Naive thymus-derived CD4-positive, alpha-beta T cell (primary cell): ENCODE measurements around the gene MMP23B. TPM values are rescaled to one million over a fixed set of nuclear protein-coding genes. Genes with fewer than 3 reads are reported as not detected.
"Not testable (repeated sequence)": the region's sequence is repeated elsewhere in the genome, so short reads cannot be mapped to it uniquely, and the experiment has no call there.

Experiments
- ATAC-seq: fragments of 150-1000 bp; cut with Tn5 transposase; 2 replicates; pipeline ENCODE4 v1.10.0; 2021; ENCODE audit warnings: mild to moderate bottlenecking, moderate library complexity
- CTCF ChIA-PET: fragments of 350-600 bp; sonication (Branson Sonifier 250); formaldehyde crosslinking; loops from one replicate; lab custom pipeline; 2021; ENCODE audit warnings: antibody characterized with exemption; lab: Charles Lee
- POLR2A ChIA-PET: fragments of 350-600 bp; sonication (Branson Sonifier 250); formaldehyde crosslinking; loops from one replicate; lab custom pipeline; 2021; ENCODE audit warnings: antibody characterized with exemption, inconsistent platforms; lab: Charles Lee
- DNase-seq, 9 donors: peaks; one replicate each; pipeline versions ENCODE4 v3.0.0 to v3.0.0-alpha.2; 2020 to 2022; ENCODE audit warnings: mixed read lengths in 1 of 9
- H3K27ac ChIP-seq: one replicate; pipeline ENCODE4 v1.7.0; 2013; ENCODE audit warnings: mild to moderate bottlenecking, low read depth, low read length, moderate library complexity
- H3K27me3 ChIP-seq, 2 donors: one replicate each; pipeline ENCODE4 v1.7.0; 2013; ENCODE audit warnings: low read length in 2 of 2, mild to moderate bottlenecking in 2 of 2, moderate library complexity in 2 of 2; ENCODE audit not compliant: control insufficient read depth in 2 of 2, insufficient read depth in 2 of 2
- H3K36me3 ChIP-seq, 3 experiments: 1 replicate in 2 of 3; 2 replicates in 1 of 3; pipeline ENCODE4 v1.7.0; 2013; ENCODE audit warnings: low read length in 3 of 3, mild to moderate bottlenecking in 3 of 3, moderate library complexity in 1 of 3; ENCODE audit not compliant: insufficient read depth in 3 of 3, control insufficient read depth in 2 of 3
- H3K4me1 ChIP-seq, 2 donors: one replicate each; pipeline ENCODE4 v1.7.0; 2013; ENCODE audit warnings: low read length in 2 of 2, mild to moderate bottlenecking in 2 of 2, moderate library complexity in 1 of 2; ENCODE audit not compliant: control insufficient read depth in 2 of 2, insufficient read depth in 2 of 2
- H3K4me3 ChIP-seq: 2 replicates; pipeline ENCODE4 v1.7.0; 2013; ENCODE audit warnings: mild to moderate bottlenecking, low read length
- H3K9me3 ChIP-seq, 3 experiments: 1 replicate in 2 of 3; 2 replicates in 1 of 3; pipeline ENCODE4 v1.7.0; 2013; ENCODE audit warnings: low read length in 3 of 3; ENCODE audit not compliant: control insufficient read depth in 2 of 3
- H3K27ac Mint-ChIP-seq, 9 donors: one replicate each; pipeline ENCODE4 v1.8.0; 2020 to 2022; ENCODE audit warnings: mixed read lengths in 9 of 9, mild to moderate bottlenecking in 8 of 9, moderate library complexity in 5 of 9, inconsistent platforms in 2 of 9
- H3K27me3 Mint-ChIP-seq, 5 donors: one replicate each; pipeline ENCODE4 v1.8.0; 2021 to 2022; ENCODE audit warnings: mixed read lengths in 5 of 5, mild to moderate bottlenecking in 1 of 5
- H3K36me3 Mint-ChIP-seq, 5 donors: one replicate each; pipeline ENCODE4 v1.8.0; 2020 to 2022; ENCODE audit warnings: mixed read lengths in 5 of 5, mild to moderate bottlenecking in 3 of 5, inconsistent platforms in 1 of 5
- H3K4me1 Mint-ChIP-seq, 7 donors: one replicate each; pipeline ENCODE4 v1.8.0; 2020 to 2022; ENCODE audit warnings: mixed read lengths in 7 of 7, mild to moderate bottlenecking in 3 of 7, inconsistent platforms in 1 of 7
- H3K4me3 Mint-ChIP-seq, 10 donors: one replicate each; pipeline ENCODE4 v1.8.0; 2020 to 2022; ENCODE audit warnings: mild to moderate bottlenecking in 10 of 10, mixed read lengths in 10 of 10, moderate library complexity in 6 of 10, inconsistent platforms in 2 of 10
- H3K9me3 Mint-ChIP-seq, 11 donors: one replicate each; pipeline ENCODE4 v1.8.0; 2020 to 2022; ENCODE audit warnings: mixed read lengths in 11 of 11, mild to moderate bottlenecking in 4 of 11, inconsistent platforms in 1 of 11, moderate library complexity in 1 of 11
- intact Hi-C, 2 donors: fragments of 100-400 bp; cut with micrococcal nuclease; formaldehyde crosslinking; loops; one replicate each; pipeline ENCODE4 v1.15.1; 2023
- polyA plus RNA-seq, 2 donors: library from polyadenylated mRNA; unstranded; fragments of 300-500 nt; fragmentation: Illumina TruSeq; gene quantifications; one replicate each; pipeline ENCODE4 v1.2.3, GENCODE V29; 2021
- total RNA-seq, 6 experiments: library from RNA in 5 of 6; stranded (reverse) in 5 of 6; gene quantifications; 1 replicate in 5 of 6; 2 replicates in 1 of 6; pipeline ENCODE4 v1.2.3 and lab custom pipeline; 2021 to 2026

MMP23B gene
- total and polyA plus RNA-seq, 7 experiments from 2014 or later: 2.7 to 12.8 (median 4.2) TPM; not detected in 2

DNA sequence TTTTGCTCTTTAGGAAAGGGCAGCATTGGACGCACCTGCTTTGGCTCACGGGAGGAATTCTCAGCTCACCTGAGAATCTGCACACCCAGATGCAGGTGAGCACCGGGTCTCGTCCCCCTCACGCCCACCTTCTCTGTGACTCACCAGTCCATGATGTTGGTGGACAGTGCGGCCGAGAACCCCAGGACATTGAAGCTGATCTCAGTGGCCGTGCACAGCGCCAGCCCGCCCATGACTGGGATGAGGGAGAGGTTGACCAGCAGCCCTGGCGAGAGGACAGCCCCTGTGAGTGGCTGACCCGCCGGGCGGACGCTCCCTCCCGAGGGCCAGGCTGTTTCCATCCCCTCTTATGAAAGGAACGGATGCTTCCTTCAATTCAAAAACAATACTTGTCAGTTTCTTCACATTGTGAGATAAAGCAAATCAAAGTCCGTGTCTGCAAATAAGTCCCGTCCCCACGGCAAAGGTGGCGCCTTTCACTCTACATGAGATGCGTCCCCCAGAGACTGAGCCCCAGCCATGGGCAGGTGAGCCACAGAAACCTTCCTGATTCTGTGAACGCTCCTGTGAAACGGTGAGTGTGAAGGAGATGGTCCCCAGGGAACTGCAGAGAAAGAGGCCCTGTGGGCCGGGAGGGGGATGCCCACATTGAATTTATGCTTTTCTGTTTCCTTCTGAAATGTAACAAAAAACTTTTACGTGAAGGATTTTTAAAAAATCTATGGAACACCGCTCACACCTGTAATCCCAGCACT is 39.6 kb downstream of the MMP23B start:
- Mint-ChIP-seq H3K9me3 (no peaks in the 10 kb centered on the region), H3K36me3 (peaks cover 0 to 17% (median 4%) of the 10 kb centered on the region in 5 donors), H3K4me3 (no peak overlapping the region), H3K4me1 (peaks cover 0 to 4% (median 0%) of the 10 kb centered on the region in 7 donors), H3K27me3 (no peaks in the 10 kb centered on the region), H3K27ac (peak overlapping the region in 3 of 9 donors; percentile 13 to 82 (median 32))
- Histone ChIP-seq H3K9me3 (no peaks in the 10 kb centered on the region), H3K27ac (no peak overlapping the region), H3K4me1 (no peaks in the 10 kb centered on the region), H3K36me3 (peaks cover 0 to 47% (median 14%) of the 10 kb centered on the region in 3 experiments), H3K27me3 (no peaks in the 10 kb centered on the region), H3K4me3 (no peak overlapping the region)
- POLR2A ChIA-PET: no interaction called here
- intact Hi-C loops: no loop called here
- CTCF ChIA-PET: no interaction called here
- ATAC-seq (no peak), DNase-seq (no peak)

DNA sequence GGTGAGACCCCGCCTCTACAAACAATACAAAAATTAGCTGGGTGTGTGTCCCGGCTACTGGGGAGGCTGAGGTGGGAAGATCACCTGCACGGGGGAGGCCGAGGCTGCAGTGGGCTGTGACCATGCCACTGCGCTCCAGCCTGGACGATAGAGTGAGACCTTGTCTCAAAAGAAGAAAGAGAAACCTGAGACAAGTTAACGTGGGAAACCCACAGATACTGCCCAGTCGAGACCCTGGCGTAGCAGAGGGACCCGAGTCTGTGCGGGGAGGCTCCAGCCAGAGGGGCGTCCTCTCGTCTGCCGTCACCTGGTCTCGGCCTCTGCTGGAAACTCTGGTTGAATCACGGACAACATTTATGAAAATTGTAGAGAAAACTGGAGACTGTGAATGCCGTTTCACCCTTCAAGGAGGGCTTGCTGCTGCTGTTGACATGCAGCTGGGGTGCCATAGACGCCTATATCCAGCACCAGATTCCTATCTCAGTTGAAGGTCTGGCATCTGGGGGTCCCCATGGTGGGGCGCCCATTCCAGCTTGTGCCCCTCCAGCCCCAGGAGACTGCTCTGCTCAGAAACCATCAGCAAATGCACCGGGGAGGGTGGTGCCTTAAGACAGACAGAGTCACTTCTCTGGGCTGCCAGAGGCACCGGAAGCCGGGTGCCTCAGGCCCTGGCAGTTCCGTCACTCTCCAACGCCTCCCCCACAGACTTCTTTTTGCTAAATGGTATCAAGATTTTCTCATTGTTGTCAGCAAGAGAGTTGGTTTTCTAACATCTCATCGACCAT is 40.4 kb downstream of the MMP23B start:
- H3K4me3 ChIP-seq: no peak overlapping the region
- H3K36me3 ChIP-seq: peaks cover 0 to 45% (median 13%) of the 10 kb centered on the region in 3 experiments
- H3K27ac ChIP-seq: no peak overlapping the region
- no peaks in the 10 kb centered on the region for H3K9me3 ChIP-seq
- Mint-ChIP-seq H3K36me3 (peaks cover 0 to 16% (median 3%) of the 10 kb centered on the region in 5 donors), H3K27me3 (no peaks in the 10 kb centered on the region), H3K9me3 (no peaks in the 10 kb centered on the region), H3K4me1 (peaks cover 0 to 7% (median 1%) of the 10 kb centered on the region in 7 donors), H3K27ac (peak overlapping the region in 3 of 9 donors; percentile 13 to 32 (median 29)), H3K4me3 (no peak overlapping the region)
- no peaks in the 10 kb centered on the region for H3K4me1 ChIP-seq
- CTCF ChIA-PET: no interaction called here
- H3K27me3 ChIP-seq: no peaks in the 10 kb centered on the region
- intact Hi-C loops: no loop called here
- ATAC-seq (no peak), DNase-seq (no peak)
- POLR2A ChIA-PET: no interaction called here

DNA sequence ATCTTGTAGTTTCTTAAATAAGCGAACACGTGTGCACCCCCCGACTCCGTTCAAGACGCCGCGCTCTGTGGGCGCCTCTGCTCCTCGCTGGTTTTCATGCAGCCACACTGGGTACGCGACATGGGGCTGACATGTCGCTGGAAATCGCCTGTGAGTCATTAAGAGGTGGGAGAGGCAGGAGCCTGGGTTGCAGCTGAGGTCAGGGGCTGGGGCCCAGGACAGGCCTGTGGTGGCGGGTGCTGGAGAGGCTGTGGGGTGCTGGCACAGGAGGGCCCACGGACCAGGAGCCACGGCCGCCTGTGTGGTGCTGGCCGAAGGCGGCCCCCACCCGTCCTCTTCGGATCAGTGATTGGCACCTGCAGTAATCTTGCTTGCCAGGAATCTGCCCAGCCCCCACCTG is 42.8 kb downstream of the MMP23B start:
- H3K9me3 Mint-ChIP-seq, POLR2A ChIA-PET, CTCF ChIA-PET, H3K27me3 ChIP-seq, H3K27ac Mint-ChIP-seq, H3K27me3 Mint-ChIP-seq, H3K9me3 ChIP-seq, H3K27ac ChIP-seq, H3K4me3 ChIP-seq, DNase-seq, ATAC-seq, H3K4me3 Mint-ChIP-seq: not testable (repeated sequence)
- Histone ChIP-seq H3K36me3 (peaks cover 0 to 31% (median 12%) of the 10 kb centered on the region in 3 experiments), H3K4me1 (peaks cover 9 to 10% of the 10 kb centered on the region in 2 donors)
- peaks cover 0 to 11% (median 0%) of the 10 kb centered on the region in 5 donors for H3K36me3 Mint-ChIP-seq
- intact Hi-C loops: loop anchor here in 1 of 2 donors (5.0 kb wide), 1 partner anchor 232 kb away; no protein-coding TSS in a partner anchor
- peaks cover 19 to 29% (median 22%) of the 10 kb centered on the region in 7 donors for H3K4me1 Mint-ChIP-seq

DNA sequence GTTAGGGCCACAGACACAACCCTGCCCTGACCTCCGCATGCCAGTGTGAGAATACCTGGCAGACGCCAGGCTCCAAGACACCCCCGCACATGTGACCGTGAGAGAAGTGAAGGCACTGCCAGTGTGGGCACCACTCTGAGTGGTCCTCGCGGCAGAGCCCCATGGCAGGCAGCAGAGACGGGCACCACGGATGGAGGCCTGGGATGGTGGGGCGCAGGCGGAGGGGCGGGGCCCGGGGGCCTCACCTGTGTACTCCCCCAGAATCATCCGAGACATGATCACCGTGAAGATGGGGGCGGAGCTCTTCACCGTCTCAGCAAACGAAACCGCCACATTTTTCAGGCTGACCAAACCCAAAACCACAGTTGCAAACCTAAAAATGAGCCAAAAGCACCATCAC is 43.2 kb downstream of the MMP23B start:
- DNase-seq, CTCF ChIA-PET, H3K27me3 Mint-ChIP-seq, ATAC-seq, H3K4me3 ChIP-seq, H3K9me3 Mint-ChIP-seq, H3K4me3 Mint-ChIP-seq, POLR2A ChIA-PET, H3K9me3 ChIP-seq, H3K27ac ChIP-seq, H3K27me3 ChIP-seq, H3K27ac Mint-ChIP-seq: not testable (repeated sequence)
- intact Hi-C loops: loop anchor here in 1 of 2 donors (5.0 kb wide), 1 partner anchor 232 kb away; no protein-coding TSS in a partner anchor
- H3K4me1 Mint-ChIP-seq: peaks cover 19 to 29% (median 22%) of the 10 kb centered on the region in 7 donors
- Histone ChIP-seq H3K36me3 (peaks cover 0 to 27% (median 9%) of the 10 kb centered on the region in 3 experiments), H3K4me1 (peaks cover 9 to 10% of the 10 kb centered on the region in 2 donors)
- H3K36me3 Mint-ChIP-seq: peaks cover 0 to 11% (median 0%) of the 10 kb centered on the region in 5 donors

DNA sequence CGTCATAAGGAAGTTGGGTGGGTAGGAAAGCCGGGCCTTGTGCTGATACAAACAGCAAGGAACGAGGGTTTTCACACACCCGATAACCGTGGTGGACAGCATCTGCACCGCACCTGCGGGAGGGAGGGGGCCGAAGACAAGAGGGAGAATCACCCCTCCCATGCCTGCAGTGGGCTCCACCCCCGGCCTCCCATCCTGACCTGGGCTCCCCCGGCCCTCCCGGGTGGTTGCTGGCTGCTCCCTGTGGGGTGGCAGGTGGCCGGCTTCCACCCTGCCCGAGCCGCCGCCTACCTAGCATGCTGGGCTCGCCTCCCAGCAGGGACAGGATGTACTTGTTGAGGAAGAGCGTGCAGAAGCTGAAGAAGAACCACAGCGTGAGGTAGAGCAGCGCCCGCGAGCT is 44.1 kb downstream of the MMP23B start:
- Mint-ChIP-seq H3K4me1 (peaks cover 19 to 29% (median 25%) of the 10 kb centered on the region in 7 donors), H3K36me3 (peaks cover 0 to 11% (median 0%) of the 10 kb centered on the region in 5 donors)
- H3K9me3 Mint-ChIP-seq, H3K4me3 ChIP-seq, H3K27ac ChIP-seq, ATAC-seq, H3K27ac Mint-ChIP-seq, CTCF ChIA-PET, H3K9me3 ChIP-seq, POLR2A ChIA-PET, H3K4me3 Mint-ChIP-seq, H3K27me3 Mint-ChIP-seq, H3K27me3 ChIP-seq, DNase-seq: not testable (repeated sequence)
- Histone ChIP-seq H3K36me3 (peaks cover 0 to 20% (median 9%) of the 10 kb centered on the region in 3 experiments), H3K4me1 (peaks cover 9 to 10% of the 10 kb centered on the region in 2 donors)
- intact Hi-C loops: loop anchor here in 1 of 2 donors (5.0 kb wide), 1 partner anchor 231 kb away; no protein-coding TSS in a partner anchor

DNA sequence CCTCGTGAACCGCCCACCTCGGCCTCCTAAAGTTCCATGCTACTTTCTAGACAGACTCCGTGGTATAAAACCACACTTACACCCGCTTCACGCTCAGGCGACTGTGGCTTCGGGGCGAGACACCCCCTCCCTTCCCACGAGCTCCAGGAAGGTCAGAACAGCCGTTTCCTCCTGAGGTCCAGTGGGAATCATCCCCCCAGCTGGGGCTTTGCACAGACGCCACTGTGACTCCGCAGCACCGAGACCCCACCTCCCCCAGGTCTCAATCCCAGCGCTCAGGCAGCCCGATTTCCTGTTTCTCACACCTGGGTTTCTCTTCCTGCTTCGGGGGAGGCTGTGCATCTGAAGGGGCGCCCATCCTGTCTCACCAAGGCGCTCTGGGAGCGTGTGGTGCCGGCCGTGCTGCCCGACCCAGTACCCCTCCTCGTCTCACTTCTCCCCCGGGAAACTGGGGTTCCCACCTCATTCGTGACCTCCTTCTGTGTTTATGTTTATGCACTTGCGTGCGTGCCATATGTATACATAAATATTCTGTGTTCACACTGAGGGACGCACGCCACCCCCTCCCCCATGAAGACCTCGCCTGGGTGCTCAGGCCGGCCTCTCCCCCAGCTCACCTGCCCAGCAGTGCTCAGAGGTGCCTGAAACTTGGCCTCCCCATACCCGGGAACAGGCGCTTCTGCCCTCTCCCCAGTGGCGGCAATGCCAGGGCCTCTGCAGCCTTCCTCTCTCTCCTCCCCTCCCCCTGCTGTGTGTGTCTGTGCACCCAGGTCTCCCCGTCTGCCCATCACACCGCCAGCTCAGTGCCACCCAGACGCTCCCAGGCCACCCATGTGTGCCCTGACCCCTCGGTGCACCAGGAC is 46.0 kb downstream of the MMP23B start:
- Histone ChIP-seq H3K27ac (peak overlapping the region; percentile 88), H3K4me1 (peaks cover 9 to 10% of the 10 kb centered on the region in 2 donors), H3K36me3 (peaks cover 0 to 10% (median 0%) of the 10 kb centered on the region in 3 experiments), H3K4me3 (peak overlapping the region; percentile 77), H3K9me3 (no peaks in the 10 kb centered on the region), H3K27me3 (no peaks in the 10 kb centered on the region)
- peak in 8 of 9 donors; percentile 38 to 69 (median 60) for DNase-seq
- ChIA-PET CTCF (no interaction called here), POLR2A (interaction anchor here (0.6 to 2.3 kb wide), 10 partner anchors 8 to 618 kb away, joined by 3 to 6 read pairs (median 3); partner anchors contain the start of gene MIB2)
- intact Hi-C loops: loop anchor here (2.0 to 5.0 kb wide), 2 partner anchors 19 to 229 kb away; partner anchors contain the start of gene CDK11B (in 1 of the 2)
- Mint-ChIP-seq H3K27ac (peak overlapping the region; percentile 91 to 100 (median 96)), H3K36me3 (peaks cover 0 to 6% (median 0%) of the 10 kb centered on the region in 5 donors), H3K27me3 (no peaks in the 10 kb centered on the region), H3K4me3 (peak overlapping the region; percentile 82 to 97 (median 90)), H3K4me1 (peaks cover 24 to 35% (median 27%) of the 10 kb centered on the region in 7 donors), H3K9me3 (no peaks in the 10 kb centered on the region)
- ATAC-seq: peak; percentile 77
